GM21526 (cell line): ENCODE measurements around the gene PHTF2.
"Not testable (repeated sequence)": the region's sequence is repeated elsewhere in the genome, so short reads cannot be mapped to it uniquely, and the experiment has no call there.

Source experiments
- ATAC-seq: cut with Tn5 transposase; IDR thresholded peaks from one replicate; pipeline ENCODE4 v1.9.1; 2021; ENCODE audit warnings: moderate library complexity; ENCODE audit not compliant: unreplicated experiment, low FRiP score

The PHTF2 gene

GRCh38 chr7:77872256-77872655 lies 73.7 kb downstream of the PHTF2 start:
- not testable (repeated sequence) for ATAC-seq

GRCh38 chr7:77873416-77874327 lies 75.1 kb downstream of the PHTF2 start:
- ATAC-seq: not testable (repeated sequence)

- ATAC-seq: no peak
Measured at GRCh38 chr7:77877791-77878190, 79.2 kb downstream of the PHTF2 start.

- no peak for ATAC-seq
Measured at GRCh38 chr7:77878500-77878899, 79.9 kb downstream of the PHTF2 start.

- no peak for ATAC-seq
Measured at GRCh38 chr7:77879272-77879671, 80.7 kb downstream of the PHTF2 start.

- no peak for ATAC-seq
Measured at GRCh38 chr7:77881871-77882270, 83.3 kb downstream of the PHTF2 start.

- ATAC-seq: no peak
Measured at GRCh38 chr7:77885155-77885554, 86.6 kb downstream of the PHTF2 start.

GRCh38 chr7:77887567-77887966 lies 89.0 kb downstream of the PHTF2 start:
- no peak for ATAC-seq

GRCh38 chr7:77888998-77889397 lies 90.4 kb downstream of the PHTF2 start:
- no peak for ATAC-seq

GRCh38 chr7:77893813-77894212 lies 95.2 kb downstream of the PHTF2 start:
- ATAC-seq: no peak

- no peak for ATAC-seq
Measured at GRCh38 chr7:77894574-77895091, 96.1 kb downstream of the PHTF2 start.

GRCh38 chr7:77895905-77896304 lies 97.3 kb downstream of the PHTF2 start:
- no peak for ATAC-seq

- ATAC-seq: no peak
Measured at GRCh38 chr7:77897004-77897547, 98.5 kb downstream of the PHTF2 start.

GRCh38 chr7:77899516-77899915 lies 100.9 kb downstream of the PHTF2 start:
- ATAC-seq: no peak

GRCh38 chr7:77903597-77903996 lies 105.0 kb downstream of the PHTF2 start:
- ATAC-seq: no peak

- ATAC-seq: no peak
Measured at GRCh38 chr7:77904252-77904651, 105.7 kb downstream of the PHTF2 start.

GRCh38 chr7:77907281-77907680 lies 108.7 kb downstream of the PHTF2 start:
- no peak for ATAC-seq

GRCh38 chr7:77908664-77909063 lies 110.1 kb downstream of the PHTF2 start:
- ATAC-seq: no peak

GRCh38 chr7:77910124-77910523 lies 111.6 kb downstream of the PHTF2 start:
- no peak for ATAC-seq

- no peak for ATAC-seq
Measured at GRCh38 chr7:77912293-77912692, 113.7 kb downstream of the PHTF2 start.

GRCh38 chr7:77913977-77914607 lies 115.5 kb downstream of the PHTF2 start:
- ATAC-seq: no peak
